HG02840 (cell line): ENCODE data around the gene ASIC3.

ENCODE experiments used
- ATAC-seq: cut with Tn5 transposase; IDR thresholded peaks from one replicate; pipeline ENCODE4 v1.9.1; 2021; ENCODE audit warnings: mild to moderate bottlenecking, moderate library complexity, moderate number of reproducible peaks; ENCODE audit not compliant: unreplicated experiment, low FRiP score

The ASIC3 gene

DNA sequence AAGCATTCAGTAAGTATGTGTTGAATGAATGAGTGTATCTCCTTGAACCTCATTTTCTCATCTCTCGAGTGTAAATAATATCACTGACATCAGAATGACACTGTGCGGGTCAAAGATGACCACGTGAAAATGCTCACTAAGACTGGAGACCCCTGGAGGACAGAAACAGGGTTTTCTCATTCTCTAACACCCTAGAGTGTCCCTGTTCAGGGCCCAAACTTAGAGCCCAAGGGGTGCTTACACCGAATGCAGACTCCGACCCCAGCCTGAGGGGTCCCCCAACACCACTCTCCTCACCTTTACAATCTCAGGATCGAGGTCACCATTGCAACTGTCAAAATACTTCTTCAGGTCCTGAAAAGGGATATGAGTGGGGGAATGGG lies 7.9 kb downstream of the ASIC3 start:
- no peak for ATAC-seq

DNA sequence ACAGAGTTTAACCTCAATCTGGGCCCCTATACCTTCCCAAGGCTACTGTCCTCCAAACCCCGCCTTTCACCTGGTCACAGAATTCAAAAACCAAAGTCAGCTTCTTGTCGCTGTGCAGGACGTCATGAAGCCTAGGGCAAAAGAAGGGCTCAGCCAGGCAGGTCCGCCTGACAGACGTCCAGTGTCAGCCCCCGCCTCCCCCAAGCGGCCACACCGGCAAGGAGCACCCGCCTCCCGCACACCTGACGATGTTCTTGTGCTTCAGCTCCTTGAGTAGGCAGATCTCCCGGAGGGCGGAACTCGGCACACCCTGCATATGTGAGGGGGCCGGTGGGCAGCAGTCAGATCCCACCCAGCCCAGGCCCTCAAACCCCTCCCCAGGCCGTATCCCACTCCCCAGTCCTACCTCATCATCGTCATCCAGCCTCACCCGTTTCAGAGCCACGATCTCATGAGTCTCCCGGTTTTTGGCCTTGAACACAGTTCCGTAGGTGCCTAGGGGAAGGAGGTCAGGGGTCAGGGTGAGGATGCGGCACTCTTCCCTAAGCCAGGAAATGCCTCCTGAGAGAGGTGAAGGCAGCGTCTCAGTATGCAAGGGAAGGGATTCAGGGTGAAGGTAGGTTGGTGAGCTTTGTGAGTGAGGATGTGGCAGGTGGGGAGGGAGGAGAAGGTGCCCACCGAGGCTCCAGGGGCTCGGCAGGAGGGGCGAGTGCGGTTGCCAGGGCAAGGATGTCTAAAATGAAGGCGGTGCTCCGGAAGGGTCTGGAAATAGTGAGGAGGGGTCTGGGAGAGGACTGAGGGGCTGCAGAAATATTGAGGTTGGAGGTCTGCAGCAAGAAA lies 8.6 kb downstream of the ASIC3 start:
- ATAC-seq, result no peak

DNA sequence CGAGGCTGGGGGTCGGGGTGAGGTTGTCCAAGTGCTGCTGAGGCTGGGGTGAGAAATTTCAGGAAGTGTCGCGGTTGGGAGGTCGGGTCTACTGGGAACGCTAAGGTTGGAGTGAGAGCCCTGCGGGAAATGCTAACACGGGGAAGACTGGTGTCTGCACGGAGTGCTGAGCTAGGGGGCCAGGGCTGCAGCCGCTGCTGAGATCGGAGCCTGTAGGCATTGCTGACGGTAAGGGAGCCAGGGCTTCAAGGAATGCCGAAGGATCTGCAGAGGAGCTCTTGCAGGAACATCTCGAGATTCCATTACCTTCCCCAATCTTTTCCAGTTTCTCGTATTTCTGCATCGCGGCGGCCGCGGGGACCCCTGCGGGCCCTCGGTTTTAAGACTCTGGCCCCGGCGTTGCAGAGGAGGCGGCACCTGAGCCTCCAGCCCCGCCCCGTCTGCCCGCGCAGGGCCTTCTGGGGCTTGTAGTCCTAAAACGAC lies 9.2 kb downstream of the ASIC3 start, which contains the start of gene CDK5:
TSS of gene CDK5 (minus strand) at position 392 of the 483 bp plus-strand sequence. CDS start at position 343, 49 bp downstream.
- ATAC-seq, result peak; percentile 8

- peak; percentile 87 for ATAC-seq
Measured at GRCh38 chr7:151057989-151058780, 9.9 kb downstream of the ASIC3 start.

DNA sequence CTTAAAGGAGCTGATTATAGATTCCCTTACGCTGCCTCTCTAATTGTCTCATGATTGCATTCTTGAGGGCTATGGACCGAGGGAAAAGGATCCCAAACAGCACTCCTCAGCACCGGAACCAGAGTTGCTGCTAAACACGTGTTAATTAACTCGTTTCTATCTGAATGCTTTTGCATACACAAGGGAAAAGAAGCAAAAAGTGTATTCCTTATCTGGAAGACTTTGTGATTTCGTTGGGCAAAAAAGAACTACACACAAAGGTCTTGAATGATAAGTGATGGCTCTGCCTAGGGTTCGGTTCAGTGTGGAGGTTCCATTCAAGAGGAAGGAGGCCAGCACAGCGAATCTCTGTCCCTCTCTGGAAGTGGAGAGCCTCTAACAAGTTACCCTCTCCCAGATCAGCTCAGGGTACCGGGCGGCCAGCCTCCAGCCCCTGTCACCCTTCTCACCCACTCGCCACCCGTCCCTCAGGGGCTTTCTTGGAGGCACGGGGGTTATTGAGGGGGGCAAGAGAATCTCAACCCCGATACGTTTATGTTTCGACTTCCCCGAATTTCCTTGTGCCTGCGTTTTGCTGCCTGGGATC lies 10.5 kb downstream of the ASIC3 start:
- no peak for ATAC-seq

DNA sequence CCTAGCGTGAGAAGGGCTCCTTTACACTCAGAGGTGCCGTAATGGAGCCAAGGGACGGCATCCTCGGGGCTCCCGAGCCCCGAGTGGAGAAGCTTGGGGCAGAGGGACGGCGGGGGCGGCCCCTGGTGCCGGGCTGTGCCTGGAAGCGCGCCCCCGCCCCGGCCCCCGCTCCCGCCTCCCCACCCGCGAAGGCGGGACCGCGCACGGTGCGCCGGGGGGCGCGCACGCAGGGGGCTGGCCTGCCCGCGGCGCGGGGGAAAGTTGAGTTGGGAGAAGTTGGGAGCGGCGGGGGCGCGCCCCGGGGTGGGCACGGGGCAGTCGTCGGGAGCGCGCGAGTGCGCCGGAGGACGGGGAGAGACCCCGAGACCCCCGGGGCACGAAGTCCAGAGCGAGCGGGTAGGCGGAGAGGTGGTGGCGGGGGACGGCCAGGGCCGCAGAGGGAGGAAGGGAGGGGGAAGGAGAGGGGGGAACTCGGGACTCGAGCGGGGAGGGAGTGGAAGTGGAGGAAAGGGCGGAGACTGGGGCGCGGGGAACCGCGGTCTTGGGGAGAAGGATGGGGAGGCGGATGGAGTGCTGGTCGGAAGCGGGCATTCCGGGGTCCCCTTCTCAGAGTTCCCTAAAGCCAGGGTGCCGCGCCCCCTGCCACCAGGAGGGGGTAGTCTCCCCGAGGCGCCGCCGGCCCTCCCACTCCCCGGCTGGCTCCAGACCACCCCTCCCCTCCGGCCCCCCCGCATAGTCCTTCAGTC lies 11.2 kb downstream of the ASIC3 start, which contains the start of gene SLC4A2:
TSS of gene SLC4A2 (plus strand) at position 223 of the 746 bp plus-strand sequence. CDS start 2,399 bp downstream, outside the sequence.
- peak; percentile 30 for ATAC-seq

- no peak for ATAC-seq
Measured at GRCh38 chr7:151060113-151060415, 11.7 kb downstream of the ASIC3 start.

- ATAC-seq, result no peak
Measured at GRCh38 chr7:151060416-151061212, 12.3 kb downstream of the ASIC3 start.

GRCh38 chr7:151061213-151062110 lies 13.1 kb downstream of the ASIC3 start:
- ATAC-seq, result no peak

- no peak for ATAC-seq
Measured at GRCh38 chr7:151062111-151062398, 13.7 kb downstream of the ASIC3 start.

DNA sequence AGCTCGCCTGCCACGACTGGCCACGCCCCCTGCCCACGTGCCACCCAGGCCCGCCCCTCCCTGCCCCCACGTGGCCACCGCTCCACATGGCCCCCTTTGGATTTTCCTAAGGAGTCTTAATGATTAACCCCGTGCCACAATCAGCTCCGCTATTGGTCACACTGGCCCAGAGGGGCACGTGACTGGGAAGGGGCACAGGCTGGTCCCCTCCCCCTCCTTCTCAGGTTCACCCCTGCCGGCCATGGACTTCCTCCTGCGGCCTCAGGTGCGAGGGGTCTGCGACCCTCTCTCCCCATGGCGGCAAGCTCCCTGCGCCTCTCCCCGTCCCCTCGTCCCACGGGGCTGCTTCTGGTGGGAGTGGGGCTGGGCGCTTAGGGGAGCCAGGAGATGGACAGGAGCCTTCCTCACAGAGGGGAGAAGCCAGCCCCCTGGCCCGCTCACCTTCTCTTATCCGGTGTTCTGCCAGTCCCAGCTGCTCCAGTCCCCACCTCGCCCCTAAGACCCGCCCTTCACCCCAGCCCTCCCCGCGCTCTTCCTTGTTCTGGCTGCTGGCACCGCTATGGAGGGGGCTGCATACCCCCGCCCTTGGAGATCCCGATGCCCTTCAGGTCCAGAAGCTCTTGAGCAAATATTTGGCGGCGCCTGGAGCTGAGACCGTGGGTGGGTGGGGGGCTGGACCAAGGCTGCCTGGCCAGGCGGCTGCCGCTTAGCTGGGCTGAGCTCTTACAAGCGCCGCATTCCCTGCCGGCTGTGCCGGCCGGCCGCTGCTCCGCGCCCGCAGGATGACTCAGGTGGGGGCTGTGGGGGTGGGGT lies 14.3 kb downstream of the ASIC3 start:
- no peak for ATAC-seq

DNA sequence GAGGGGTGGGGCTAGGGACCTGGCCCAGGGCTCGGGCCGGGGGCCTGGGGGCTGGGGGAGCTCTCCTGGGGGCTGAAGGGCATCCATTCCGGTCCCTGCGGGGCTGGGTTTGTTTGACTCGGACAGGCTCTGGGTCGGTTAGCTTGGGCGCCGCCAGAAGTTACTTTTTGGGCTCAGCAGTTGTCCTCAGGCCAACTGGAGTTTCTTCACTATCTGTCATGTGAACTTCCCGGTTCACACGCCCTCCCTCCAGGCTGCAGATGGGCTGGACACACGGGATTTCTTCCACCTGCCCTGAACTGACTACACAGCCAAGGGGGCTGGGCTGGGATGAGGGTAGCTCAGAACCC lies 14.9 kb downstream of the ASIC3 start:
- no peak for ATAC-seq

DNA sequence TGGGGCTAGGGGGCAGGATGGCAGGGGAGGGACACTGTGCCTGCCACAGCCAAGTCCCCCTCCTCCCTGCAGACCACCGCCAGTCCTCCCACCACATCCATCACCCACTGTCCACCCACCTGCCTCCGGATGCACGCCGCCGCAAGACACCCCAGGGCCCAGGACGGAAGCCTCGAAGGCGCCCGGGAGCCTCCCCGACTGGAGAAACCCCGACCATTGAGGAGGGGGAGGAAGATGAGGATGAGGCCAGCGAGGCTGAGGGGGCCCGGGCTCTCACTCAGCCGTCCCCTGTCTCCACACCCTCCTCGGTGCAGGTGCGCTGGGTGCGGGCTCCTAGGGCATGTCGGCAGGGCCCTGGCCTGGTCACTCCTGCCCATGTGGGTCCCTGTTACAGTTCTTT lies 16.1 kb downstream of the ASIC3 start:
- ATAC-seq, result no peak

- ATAC-seq, result no peak
Measured at GRCh38 chr7:151064993-151065392, 16.7 kb downstream of the ASIC3 start.

GRCh38 chr7:151065516-151065915 lies 17.2 kb downstream of the ASIC3 start:
- ATAC-seq, result no peak

- ATAC-seq, result no peak
Measured at GRCh38 chr7:151066273-151066974, 18.1 kb downstream of the ASIC3 start.

DNA sequence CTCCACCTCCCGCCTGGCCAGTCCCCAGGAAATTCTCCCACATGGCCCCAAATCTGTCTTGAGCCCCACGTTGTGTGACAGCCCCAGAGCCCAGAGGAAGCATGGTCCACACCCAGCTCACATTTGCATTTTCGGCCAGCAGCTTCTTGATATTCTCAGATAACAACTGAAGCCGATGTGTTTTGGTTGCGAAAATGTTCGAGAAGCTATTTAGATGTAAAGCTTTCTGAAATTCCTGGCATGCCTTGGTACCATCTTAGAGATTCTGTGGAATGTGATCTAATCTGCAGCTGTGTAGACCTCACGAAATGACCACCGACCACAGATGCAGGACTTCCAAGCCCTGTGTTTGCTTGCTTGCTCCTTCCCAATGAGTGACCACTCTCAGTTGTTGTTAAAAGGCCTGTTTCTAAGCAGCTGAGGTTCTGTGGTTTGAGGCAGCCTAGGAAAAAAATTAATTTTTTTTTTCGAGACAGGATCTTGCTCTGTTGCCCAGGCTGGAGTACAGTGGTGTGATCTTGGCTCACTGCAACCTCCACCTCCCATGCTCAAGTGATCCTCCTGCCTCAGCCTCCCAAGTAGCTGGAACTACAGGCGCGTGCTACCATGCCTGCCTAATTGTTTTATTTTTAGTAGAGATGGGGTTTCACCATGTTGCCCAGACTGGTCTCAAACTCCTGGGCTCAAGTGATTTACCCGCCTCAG lies 19.9 kb downstream of the ASIC3 start:
- no peak for ATAC-seq
